Parathyroid adenoma (tissue), 2 donors: ENCODE results near the gene GOLGB1.
"Not testable (repeated sequence)": the region's sequence is repeated elsewhere in the genome, so short reads cannot be mapped to it uniquely, and the experiment has no call there.

Source experiments
- H2AFZ ChIP-seq: fragments of 300-600 bp; sonication (generic); one replicate; pipeline ENCODE4 v1.7.0; 2017; ENCODE audit warnings: antibody characterized with exemption, mild to moderate bottlenecking
- H3K27ac ChIP-seq: fragments of 300-600 bp; sonication (generic); one replicate; pipeline ENCODE4 v1.7.0; 2017
- H3K27me3 ChIP-seq: fragments of 300-600 bp; sonication (generic); one replicate; pipeline ENCODE4 v1.7.0; 2017; ENCODE audit warnings: low read length; ENCODE audit not compliant: control insufficient read depth, insufficient read depth
- H3K36me3 ChIP-seq: fragments of 300-600 bp; sonication (generic); one replicate; pipeline ENCODE4 v1.7.0; 2017; ENCODE audit warnings: low read length; ENCODE audit not compliant: control insufficient read depth, insufficient read depth
- H3K4me1 ChIP-seq: fragments of 300-600 bp; sonication (generic); one replicate; pipeline ENCODE4 v1.7.0; 2017; ENCODE audit warnings: control low read depth
- H3K4me2 ChIP-seq: fragments of 300-600 bp; sonication (generic); one replicate; pipeline ENCODE4 v1.7.0; 2017; ENCODE audit warnings: low read length
- H3K4me3 ChIP-seq: fragments of 300-600 bp; sonication (generic); one replicate; pipeline ENCODE4 v1.7.0; 2017; ENCODE audit warnings: low read depth, low read length
- H3K79me2 ChIP-seq: fragments of 300-600 bp; sonication (generic); one replicate; pipeline ENCODE4 v1.7.0; 2017; ENCODE audit warnings: control low read depth
- H3K9ac ChIP-seq: fragments of 300-600 bp; sonication (generic); one replicate; pipeline ENCODE4 v1.7.0; 2017; ENCODE audit warnings: mild to moderate bottlenecking
- H3K9me3 ChIP-seq: fragments of 300-600 bp; sonication (generic); one replicate; pipeline ENCODE4 v1.7.0; 2017; ENCODE audit warnings: low read length; ENCODE audit not compliant: control insufficient read depth
- TF ChIP-seq, protein P1 (sequence below): fragments of 300-600 bp; sonication (generic); IDR thresholded peaks from one replicate; pipeline ENCODE4 v1.7.0; 2017; ENCODE audit warnings: antibody characterized with exemption, mild to moderate bottlenecking
- donor health status: primary hyperparathyroidism.

The GOLGB1 gene

GRCh38 chr3:121786485-121786884 is 36.9 kb upstream of the GOLGB1 start:
- no peak overlapping the region for H3K27ac ChIP-seq
- no peak overlapping the region for H3K4me2 ChIP-seq
- H3K36me3 ChIP-seq = no peaks in the 10 kb centered on the region
- H3K4me3 ChIP-seq = no peak overlapping the region
- no peak overlapping the region for H2AFZ ChIP-seq
- no peaks in the 10 kb centered on the region for H3K9me3 ChIP-seq
- no peaks in the 10 kb centered on the region for H3K27me3 ChIP-seq
- TF ChIP-seq, protein P1, sequence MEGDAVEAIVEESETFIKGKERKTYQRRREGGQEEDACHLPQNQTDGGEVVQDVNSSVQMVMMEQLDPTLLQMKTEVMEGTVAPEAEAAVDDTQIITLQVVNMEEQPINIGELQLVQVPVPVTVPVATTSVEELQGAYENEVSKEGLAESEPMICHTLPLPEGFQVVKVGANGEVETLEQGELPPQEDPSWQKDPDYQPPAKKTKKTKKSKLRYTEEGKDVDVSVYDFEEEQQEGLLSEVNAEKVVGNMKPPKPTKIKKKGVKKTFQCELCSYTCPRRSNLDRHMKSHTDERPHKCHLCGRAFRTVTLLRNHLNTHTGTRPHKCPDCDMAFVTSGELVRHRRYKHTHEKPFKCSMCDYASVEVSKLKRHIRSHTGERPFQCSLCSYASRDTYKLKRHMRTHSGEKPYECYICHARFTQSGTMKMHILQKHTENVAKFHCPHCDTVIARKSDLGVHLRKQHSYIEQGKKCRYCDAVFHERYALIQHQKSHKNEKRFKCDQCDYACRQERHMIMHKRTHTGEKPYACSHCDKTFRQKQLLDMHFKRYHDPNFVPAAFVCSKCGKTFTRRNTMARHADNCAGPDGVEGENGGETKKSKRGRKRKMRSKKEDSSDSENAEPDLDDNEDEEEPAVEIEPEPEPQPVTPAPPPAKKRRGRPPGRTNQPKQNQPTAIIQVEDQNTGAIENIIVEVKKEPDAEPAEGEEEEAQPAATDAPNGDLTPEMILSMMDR = no peak
- H3K79me2 ChIP-seq = no peaks in the 10 kb centered on the region
- H3K9ac ChIP-seq = no peak overlapping the region
- H3K4me1 ChIP-seq = no peaks in the 10 kb centered on the region

GRCh38 chr3:121782784-121783183 is 33.2 kb upstream of the GOLGB1 start:
- not testable (repeated sequence) for H3K36me3 ChIP-seq, H3K4me2 ChIP-seq, H3K79me2 ChIP-seq, H3K27me3 ChIP-seq, H3K9me3 ChIP-seq, H3K27ac ChIP-seq, H3K4me1 ChIP-seq, H3K4me3 ChIP-seq, H2AFZ ChIP-seq, H3K9ac ChIP-seq

DNA sequence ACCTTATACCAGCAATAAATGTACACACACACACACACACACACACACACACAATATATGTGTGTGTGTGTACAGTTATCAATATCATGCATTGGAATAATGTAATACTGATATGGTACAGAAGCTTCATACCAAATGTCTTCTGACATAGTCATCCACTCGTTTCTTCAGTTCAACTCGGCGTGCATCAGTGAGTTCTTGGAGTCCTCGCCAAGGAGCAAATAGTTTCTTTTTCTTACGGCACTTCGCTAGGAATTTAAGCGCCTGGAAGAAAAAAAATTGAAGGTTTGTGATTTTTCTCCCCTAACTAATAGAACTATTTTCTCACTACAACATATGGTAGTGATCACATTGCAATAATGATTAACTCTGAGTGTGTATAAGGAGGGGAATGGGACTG is 32.1 kb upstream of the GOLGB1 start:
- TF ChIP-seq, protein P1 = no peak
- no peak overlapping the region for H2AFZ ChIP-seq
- no peaks in the 10 kb centered on the region for H3K9me3 ChIP-seq
- no peaks in the 10 kb centered on the region for H3K79me2 ChIP-seq
- no peak overlapping the region for H3K4me3 ChIP-seq
- H3K9ac ChIP-seq = no peak overlapping the region
- H3K27ac ChIP-seq = no peak overlapping the region
- H3K36me3 ChIP-seq = no peaks in the 10 kb centered on the region
- no peak overlapping the region for H3K4me2 ChIP-seq
- H3K4me1 ChIP-seq = no peaks in the 10 kb centered on the region
- H3K27me3 ChIP-seq = no peaks in the 10 kb centered on the region

GRCh38 chr3:121775095-121775494 is 25.6 kb upstream of the GOLGB1 start:
- H2AFZ ChIP-seq, H3K27me3 ChIP-seq, H3K36me3 ChIP-seq, H3K9me3 ChIP-seq, H3K79me2 ChIP-seq, H3K27ac ChIP-seq, H3K4me3 ChIP-seq, H3K9ac ChIP-seq, H3K4me2 ChIP-seq, H3K4me1 ChIP-seq: not testable (repeated sequence)

DNA sequence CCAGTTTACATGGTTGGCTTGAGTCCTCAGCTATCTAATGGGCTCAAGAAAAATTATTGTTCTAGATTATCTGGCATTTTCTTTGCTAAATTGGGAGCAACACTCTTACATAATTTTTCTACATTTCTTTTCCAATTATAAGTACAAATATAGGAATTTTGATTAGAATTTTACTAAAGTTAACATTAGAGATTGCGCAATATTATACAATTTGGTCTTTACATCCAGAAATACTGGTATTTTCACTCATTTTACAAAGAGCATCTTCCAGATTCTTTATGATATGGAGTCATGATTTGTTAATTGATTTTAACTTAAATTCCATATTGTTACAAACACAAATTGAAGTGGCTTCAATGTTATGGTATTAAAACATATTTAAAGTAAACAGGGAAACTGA is 19.7 kb upstream of the GOLGB1 start:
- Histone ChIP-seq H2AFZ (no peak overlapping the region), H3K27me3 (no peaks in the 10 kb centered on the region), H3K4me2 (no peak overlapping the region), H3K4me3 (no peak overlapping the region), H3K9ac (no peak overlapping the region), H3K27ac (no peak overlapping the region), H3K4me1 (no peaks in the 10 kb centered on the region), H3K79me2 (no peaks in the 10 kb centered on the region), H3K36me3 (no peaks in the 10 kb centered on the region), H3K9me3 (no peaks in the 10 kb centered on the region)
- TF ChIP-seq, protein P1 = no peak

DNA sequence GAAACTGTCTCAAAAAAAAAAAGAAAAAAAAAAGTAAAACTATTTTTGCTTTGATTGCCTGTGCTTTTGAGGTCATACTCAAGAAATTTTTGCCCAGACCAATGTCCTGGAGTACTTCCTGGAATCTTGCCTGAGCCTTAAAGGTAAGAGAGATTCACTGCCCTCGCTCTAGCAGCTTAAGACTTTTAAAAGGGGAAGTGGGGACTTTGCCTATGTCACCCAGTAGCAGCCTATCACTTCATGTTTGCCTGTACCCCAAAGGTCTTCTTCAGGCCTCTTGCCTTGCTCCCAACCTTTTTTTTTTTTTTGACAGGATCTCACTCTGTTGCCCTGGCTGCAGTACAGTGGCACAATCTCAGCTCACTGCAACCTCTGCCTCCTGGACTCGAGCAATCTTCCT is 18.9 kb upstream of the GOLGB1 start:
- Histone ChIP-seq H3K27me3 (no peaks in the 10 kb centered on the region), H3K79me2 (no peaks in the 10 kb centered on the region), H3K36me3 (no peaks in the 10 kb centered on the region), H3K4me2 (no peak overlapping the region), H3K4me1 (no peaks in the 10 kb centered on the region), H3K9me3 (no peaks in the 10 kb centered on the region), H3K4me3 (no peak overlapping the region), H2AFZ (no peak overlapping the region), H3K9ac (no peak overlapping the region), H3K27ac (no peak overlapping the region)
- TF ChIP-seq, protein P1 = no peak
